Heart right ventricle (tissue), 16 donors: ENCODE data around the gene SLC28A1. TPM values are rescaled to one million over a fixed set of nuclear protein-coding genes. Genes with fewer than 3 reads are reported as not detected.

ENCODE experiments used
- ATAC-seq, 8 donors: fragments of 200-7000 bp; cut with Tn5 transposase; one replicate each; pipeline ENCODE4 v1.9.1; 2020; ENCODE audit warnings: mild to moderate bottlenecking in 8 of 8, moderate library complexity in 8 of 8, moderate number of reproducible peaks in 1 of 8
- DNase-seq, 2 donors: peaks; one replicate each; pipeline ENCODE4 v3.0.0-alpha.2; 2020
- H3K27ac ChIP-seq, 10 donors: fragments of 200-600 bp; sonication (generic) in 2 of 10; one replicate each; pipeline versions ENCODE4 v1.5.0 to v1.8.0; 2020 to 2022; ENCODE audit warnings: mild to moderate bottlenecking in 3 of 10
- H3K27me3 ChIP-seq, 7 donors: fragments of 200-600 bp; one replicate each; pipeline ENCODE4 v1.8.0; 2021 to 2022; ENCODE audit warnings: mild to moderate bottlenecking in 2 of 7
- H3K36me3 ChIP-seq, 9 donors: fragments of 200-600 bp; sonication (generic) in 1 of 9; one replicate each; pipeline versions ENCODE4 v1.5.0 to v1.8.0; 2020 to 2022; ENCODE audit warnings: mild to moderate bottlenecking in 2 of 9
- H3K4me1 ChIP-seq, 9 donors: fragments of 200-600 bp; sonication (generic) in 1 of 9; one replicate each; pipeline versions ENCODE4 v1.5.0 to v1.8.0; 2020 to 2022; ENCODE audit warnings: mild to moderate bottlenecking in 4 of 9
- H3K4me3 ChIP-seq, 10 donors: fragments of 200-600 bp; sonication (generic) in 2 of 10; one replicate each; pipeline versions ENCODE4 v1.5.0 to v1.8.0; 2020 to 2022; ENCODE audit warnings: mild to moderate bottlenecking in 7 of 10, moderate library complexity in 2 of 10
- H3K9me3 ChIP-seq, 11 donors: fragments of 200-600 bp in 10 of 11; sonication (generic) in 2 of 11; one replicate each; pipeline versions ENCODE4 v1.5.0 to v1.8.0; 2013 to 2022; ENCODE audit warnings: mild to moderate bottlenecking in 2 of 11, control low read depth in 1 of 11, moderate library complexity in 1 of 11
- CTCF ChIP-seq, 9 donors: fragments of 200-600 bp; sonication (generic) in 2 of 9; IDR thresholded peaks; one replicate each; pipeline versions ENCODE4 v1.5.0 to v1.8.0; 2021 to 2022; ENCODE audit warnings: antibody characterized with exemption in 9 of 9, mild to moderate bottlenecking in 5 of 9, moderate library complexity in 1 of 9
- WGBS, 2 donors: extraction: QIAGEN DNeasy Blood & Tissue Kit; methylation state at CpG; one replicate each; pipeline ENCODE4 v1.1.7; 2013; ENCODE audit warnings: inconsistent platforms in 1 of 2; 5-methylcytosine and 5-hydroxymethylcytosine counted together
- intact Hi-C, 10 donors: fragments of 100-400 bp; cut with DNase I; formaldehyde crosslinking; loops; one replicate each; pipeline versions ENCODE4 v1.11.1 to v1.14.2; 2022
- polyA plus RNA-seq, 2 donors: library from polyadenylated mRNA; stranded (reverse); fragments of 200-250 nt; gene quantifications; one replicate each; pipeline ENCODE4 v1.2.3, GENCODE V29; 2013
- total RNA-seq, 10 donors: library from RNA; stranded (reverse); fragmentation: NEBNext Ultra II Directional in 3 of 10; extraction: Animal tissue kit (Norgen Biotek cat#: 25700) in 3 of 10; gene quantifications; one replicate each; pipeline versions ENCODE4 v1.2.1 to v1.2.4, GENCODE V29; 2021 to 2023
- donor health status: Arrhythmogenic right ventricular cardiomyopathy.
- donor health status: ischemic (EF 13 %, LVEDD 7.1; RV severe dilation, severe dysfunction).
- donor health status: healthy with polysubstance abuse.
- donor health status: DM: no; HTN: yes; CAD: no.
- donor health status: DM: no; HTN: no; CAD: no.
- donor health status: ischemic (EF 25% LVEDD 6.9; RV normal size, moderate dysfunction).
- donor health status: ischemic (EF 25% LVEDD 5.7; RV mildly dilated, moderate dysfunction).
- donor health status: healthy.
- donor health status: DM: yes; HTN: yes; CAD: no.
- donor health status: Ischemic cardiomyopathy.
- donor health status: ischemic (EF 35%, LVEDD 5.7; RV mildly dilated, moderate dysfunction).
- donor health status: nonischemic (EF 11% LVEDD 7.7; RV severe dilation, severe dysfunction).
- donor health status: DM: yes; HTN: yes; CAD: no.
- donor health status: PGD.
- donor health status: ischemic (EF 29% LVEDD 5.4; RV normal size, mild dysfunction).
- donor health status: nonischemic (EF 23%, LVEDD 6.1; RV moderate dilation, normal function).

SLC28A1 gene
- total and polyA plus RNA-seq, 12 donors: 0.07 to 2.2 (median 1.5) TPM

GRCh38 chr15:84878504-84878903, 6.0 kb upstream of the SLC28A1 start:
- no peaks in the 10 kb centered on the region for H3K36me3 ChIP-seq

DNA sequence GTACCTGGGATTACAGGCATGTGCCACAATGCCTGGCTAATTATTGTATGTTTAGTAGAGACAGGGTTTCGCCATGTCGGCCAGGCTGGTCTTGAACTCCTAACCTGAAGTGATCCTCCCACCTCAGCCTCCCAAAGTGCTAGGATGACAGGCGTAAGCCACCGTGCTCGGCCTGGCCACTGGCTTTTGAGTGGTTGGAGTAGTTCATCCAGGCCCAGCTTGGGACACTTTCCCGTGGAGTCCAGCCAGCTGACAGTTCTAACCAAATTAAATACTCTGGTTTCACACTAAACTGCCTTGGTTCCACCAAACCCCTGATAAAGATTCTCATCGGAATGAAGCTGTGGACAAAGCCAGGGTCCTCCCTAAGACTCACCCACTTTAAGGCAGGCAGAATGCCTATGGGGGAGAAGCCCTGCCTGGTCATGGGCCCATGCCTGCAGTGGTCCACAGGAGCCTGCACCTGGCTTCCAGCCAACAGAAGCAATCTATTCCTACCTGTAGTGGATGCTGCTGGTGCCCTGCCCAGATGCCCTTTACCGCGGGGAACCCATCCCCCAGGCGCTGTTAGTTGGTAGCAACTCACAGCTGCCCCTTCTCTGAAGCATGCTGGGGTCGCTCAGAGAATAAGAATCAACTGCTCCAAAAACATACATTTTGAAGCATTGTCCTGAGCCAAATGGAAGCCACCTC, 5.2 kb upstream of the SLC28A1 start:
- DNase-seq (no peak), ATAC-seq (peak in 2 of 8 donors; percentile 3 to 31)
- no peaks in the 10 kb centered on the region for H3K36me3 ChIP-seq
- peaks cover 0 to 29% (median 11%) of the 10 kb centered on the region in 9 donors for H3K4me1 ChIP-seq
- H3K27me3 ChIP-seq: no peaks in the 10 kb centered on the region
- no peak for TF ChIP-seq CTCF (IDR thresholded peaks at IDR 0.05)
- H3K27ac ChIP-seq: no peak overlapping the region
- intact Hi-C loops: no loop called here
- H3K4me3 ChIP-seq: no peak overlapping the region
- H3K9me3 ChIP-seq: no peaks in the 10 kb centered on the region
- 85 to 87% methylated on average over 11 of the region's 11 CpGs for WGBS, 2 donors

More at GRCh38 chr15:84878504-84878903, 6.0 kb upstream of the SLC28A1 start:
- H3K27me3 ChIP-seq: no peaks in the 10 kb centered on the region
- H3K9me3 ChIP-seq: no peaks in the 10 kb centered on the region
- peak in 6 of 8 donors; percentile 49 to 66 (median 58) for ATAC-seq
- peak; percentile 57 to 59 for DNase-seq
- intact Hi-C loops: no loop called here
- H3K27ac ChIP-seq: no peak overlapping the region
- peak; percentile 31 to 70 (median 62) for TF ChIP-seq CTCF (IDR thresholded peaks at IDR 0.05)
- WGBS, 2 donors: 50 to 55% methylated on average over 4 of the region's 4 CpGs
- H3K4me1 ChIP-seq: peaks cover 0 to 23% (median 7%) of the 10 kb centered on the region in 9 donors
- no peak overlapping the region for H3K4me3 ChIP-seq

DNA sequence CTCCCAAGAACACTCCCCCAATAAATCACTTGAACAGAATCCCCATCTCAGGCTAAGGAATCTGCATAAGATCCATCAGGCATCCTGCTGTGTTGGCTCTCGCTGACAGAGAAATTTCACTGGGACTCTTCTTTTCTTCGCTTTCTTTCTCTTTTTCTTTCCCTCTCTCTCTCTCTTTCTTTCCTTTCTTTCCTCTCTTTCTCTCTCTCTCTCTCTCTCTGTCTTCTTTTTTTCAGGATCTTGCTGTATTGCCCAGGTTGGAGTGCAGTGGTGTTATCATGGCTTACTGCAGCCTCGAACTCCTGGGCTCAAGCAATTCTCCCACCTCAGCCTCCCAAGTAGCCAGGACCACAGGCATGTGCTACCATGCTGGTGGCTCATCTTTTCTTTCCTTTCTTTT, 4.5 kb upstream of the SLC28A1 start:
- ATAC-seq: no peak
- Histone ChIP-seq H3K36me3 (no peaks in the 10 kb centered on the region), H3K27ac (no peak overlapping the region), H3K9me3 (no peaks in the 10 kb centered on the region), H3K4me1 (peaks cover 0 to 23% (median 13%) of the 10 kb centered on the region in 9 donors), H3K4me3 (no peak overlapping the region), H3K27me3 (no peaks in the 10 kb centered on the region)
- WGBS, 2 donors: 82 to 91% methylated on average over 3 of the region's 3 CpGs
- DNase-seq: no peak
- intact Hi-C loops: no loop called here
- no peak for TF ChIP-seq CTCF (IDR thresholded peaks at IDR 0.05)

DNA sequence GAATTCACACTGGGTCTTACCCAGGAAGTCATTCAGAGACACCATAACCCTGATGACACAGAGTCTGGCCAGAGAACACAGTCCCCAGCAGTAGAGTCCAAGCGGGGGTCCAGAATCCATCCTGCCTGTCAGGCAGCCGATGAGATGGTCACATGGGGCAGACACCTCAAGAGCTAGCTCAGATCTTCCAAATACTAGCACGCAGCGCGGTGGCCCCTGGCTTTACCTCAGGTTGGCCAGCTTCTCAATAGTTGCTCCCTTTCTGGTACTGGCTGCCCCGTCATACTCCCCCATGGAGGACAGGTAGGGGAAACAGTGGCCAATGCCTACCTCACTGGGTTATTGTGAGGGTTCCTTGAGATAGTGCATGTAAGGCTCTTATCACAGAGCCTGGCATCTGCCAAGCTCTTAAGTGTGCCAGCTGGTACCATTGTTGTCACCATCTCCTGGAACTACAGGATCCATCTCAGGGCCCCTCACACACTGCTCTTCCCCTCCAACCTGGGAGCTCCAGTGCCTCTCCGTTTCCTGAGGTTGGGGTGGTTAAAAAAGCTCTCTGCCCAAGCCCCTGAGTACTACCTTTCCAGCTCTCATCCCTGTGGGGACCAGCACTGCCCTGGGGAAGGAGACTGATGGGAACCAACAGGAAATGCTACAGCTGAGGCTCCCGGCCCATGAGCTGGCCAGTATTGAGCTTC, 3.5 kb upstream of the SLC28A1 start:
- Histone ChIP-seq H3K9me3 (no peaks in the 10 kb centered on the region), H3K4me1 (peaks cover 0 to 20% (median 13%) of the 10 kb centered on the region in 9 donors), H3K27me3 (no peaks in the 10 kb centered on the region), H3K36me3 (no peaks in the 10 kb centered on the region), H3K27ac (no peak overlapping the region), H3K4me3 (no peak overlapping the region)
- DNase-seq (no peak), ATAC-seq (no peak)
- WGBS, 2 donors: 85 to 92% methylated on average over 8 of the region's 8 CpGs
- intact Hi-C loops: no loop called here
- no peak for TF ChIP-seq CTCF (IDR thresholded peaks at IDR 0.05)
